T follicular helper cell (primary cell): ENCODE results near the gene STK26.
"Not testable (repeated sequence)": the region's sequence is repeated elsewhere in the genome, so short reads cannot be mapped to it uniquely, and the experiment has no call there.

Experiments
- DNase-seq: peaks from one replicate; pipeline ENCODE4 v3.0.0-alpha.2; 2020; ENCODE audit warnings: low read depth
- total RNA-seq, 2 experiments: gene quantifications; one replicate each; lab custom pipeline; 2026; lab: John Stamatoyannopoulos, UW

The STK26 gene
- 92.0 to 118 reads per million in 2 experiments for total RNA-seq

DNA sequence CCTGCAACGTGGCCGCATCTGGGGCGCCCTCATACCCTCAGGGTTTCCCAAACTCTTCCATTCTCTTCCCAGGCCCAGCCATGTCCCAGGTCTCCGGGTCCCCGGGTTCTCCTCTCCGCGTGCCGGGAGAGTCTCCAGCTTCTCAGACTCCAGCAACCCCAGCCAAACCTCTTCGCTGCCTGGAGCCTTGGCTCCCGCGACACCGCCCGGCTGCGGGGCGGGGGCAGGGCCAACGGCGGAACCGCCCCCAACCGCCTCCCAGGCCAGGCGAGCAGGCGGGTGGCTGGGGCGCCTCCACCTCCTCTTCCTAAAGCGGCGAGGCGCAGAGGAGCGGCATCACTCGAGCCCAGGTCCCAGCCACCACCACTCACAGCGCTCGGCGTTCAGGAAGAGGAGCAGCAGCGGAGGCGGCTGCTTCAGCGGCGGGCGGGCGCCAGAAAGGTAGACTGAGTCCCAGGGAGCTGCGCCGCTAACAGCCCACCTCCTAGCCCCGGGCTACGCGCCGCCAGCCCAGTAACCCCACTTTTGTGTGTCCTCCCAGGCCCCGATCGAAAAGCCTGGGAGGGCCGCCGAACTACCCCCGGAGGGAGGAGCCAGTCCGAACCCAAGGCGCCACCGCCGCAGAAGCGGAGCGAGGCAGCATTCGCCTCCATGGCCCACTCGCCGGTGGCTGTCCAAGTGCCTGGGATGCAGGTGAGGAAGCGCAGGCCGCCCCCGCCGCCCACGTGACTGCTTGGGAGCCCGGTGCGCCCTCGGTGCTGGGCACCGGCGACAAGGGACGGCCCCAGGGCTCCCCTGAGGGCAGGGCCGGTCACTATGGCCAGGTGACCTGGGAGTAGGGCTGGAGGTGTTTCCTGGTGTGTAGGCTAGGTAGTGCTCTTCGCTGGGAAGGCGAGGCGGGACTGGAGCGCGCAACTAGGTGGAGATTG lies at the start of gene STK26:
Gene STK26 (plus strand): TSS at position 336 of the 929 bp plus-strand sequence. CDS start 316 bp downstream, at position 652.
- peak; percentile 70 for DNase-seq

DNA sequence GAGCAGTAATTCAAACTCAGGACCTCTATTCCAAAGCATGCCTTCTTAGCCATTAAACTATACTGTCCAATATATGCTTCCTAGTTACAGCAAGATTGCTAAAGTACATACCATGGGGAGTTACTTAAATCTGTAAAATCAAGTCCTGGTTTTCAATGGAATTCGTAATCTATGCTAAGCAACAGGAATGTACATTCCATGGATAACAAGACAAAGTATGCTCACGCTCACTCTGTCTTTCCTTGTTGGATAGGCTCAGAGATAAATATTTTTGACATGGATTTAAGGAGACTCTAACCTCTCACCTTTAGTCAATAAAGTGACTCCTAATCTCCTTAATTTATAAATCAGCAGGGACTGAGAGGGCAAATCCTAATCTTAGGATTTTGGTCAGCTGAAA lies 47.3 kb upstream of the STK26 start:
- no peak for DNase-seq

GRCh38 chrX:131977619-131978018 lies 45.5 kb upstream of the STK26 start:
- DNase-seq, result no peak

- no peak for DNase-seq
Observed at GRCh38 chrX:131979116-131979515, 44.0 kb upstream of the STK26 start.

DNA sequence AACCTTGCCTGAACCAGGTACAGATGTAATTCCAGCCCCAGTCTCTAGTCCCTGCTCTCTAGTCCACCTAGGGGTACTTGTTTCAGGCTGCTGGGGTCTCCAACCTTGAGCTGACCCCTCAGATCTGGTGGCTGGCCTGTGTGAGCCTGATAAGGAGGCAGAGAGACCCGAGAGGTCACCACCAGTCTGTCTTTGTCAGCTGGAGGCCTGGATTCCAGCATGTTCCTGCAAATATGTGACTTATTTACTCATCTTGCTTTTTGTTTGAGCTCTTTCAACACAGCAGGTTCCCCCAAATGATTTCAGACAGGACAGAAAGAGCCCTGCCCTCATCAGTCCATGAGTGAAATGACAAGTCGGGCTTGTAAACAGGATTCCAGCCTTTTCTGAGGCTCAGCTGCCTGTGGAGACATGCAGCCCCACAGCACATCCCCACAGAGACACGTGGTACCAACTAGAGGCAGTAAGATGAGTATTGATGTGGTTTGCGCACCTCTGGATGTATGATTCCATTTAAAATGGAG lies 37.5 kb upstream of the STK26 start:
- no peak for DNase-seq

- DNase-seq, result peak; percentile 2
Observed at GRCh38 chrX:131987252-131987651, 35.9 kb upstream of the STK26 start.

GRCh38 chrX:131988236-131988635 lies 34.9 kb upstream of the STK26 start:
- no peak for DNase-seq

- no peak for DNase-seq
Observed at GRCh38 chrX:132001127-132001526, 22.0 kb upstream of the STK26 start.

- DNase-seq, result no peak
Observed at GRCh38 chrX:132004728-132005127, 18.4 kb upstream of the STK26 start.

- DNase-seq, result no peak
Observed at GRCh38 chrX:132009350-132009749, 13.8 kb upstream of the STK26 start.

GRCh38 chrX:132010213-132010612 lies 12.9 kb upstream of the STK26 start:
- not testable (repeated sequence) for DNase-seq

DNA sequence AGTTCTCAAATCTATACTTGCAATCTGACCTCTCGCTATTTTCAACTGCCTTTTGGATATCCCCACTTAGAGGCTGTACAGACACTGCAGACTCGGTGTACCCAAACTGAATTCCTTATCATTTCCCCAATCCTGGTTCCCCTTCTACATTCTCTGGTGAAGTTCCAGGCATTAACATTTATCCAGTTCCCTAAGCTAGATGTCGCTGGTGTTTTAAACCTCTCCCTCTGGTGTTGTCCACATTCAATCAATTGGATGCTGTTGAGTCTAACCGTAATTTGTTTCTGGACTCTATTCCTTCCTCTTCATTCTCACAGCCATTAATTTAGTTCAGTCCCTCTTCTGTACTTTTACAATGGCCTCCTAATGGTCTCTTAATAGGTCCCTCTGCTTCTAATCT lies 7.2 kb upstream of the STK26 start:
- DNase-seq, result no peak

DNA sequence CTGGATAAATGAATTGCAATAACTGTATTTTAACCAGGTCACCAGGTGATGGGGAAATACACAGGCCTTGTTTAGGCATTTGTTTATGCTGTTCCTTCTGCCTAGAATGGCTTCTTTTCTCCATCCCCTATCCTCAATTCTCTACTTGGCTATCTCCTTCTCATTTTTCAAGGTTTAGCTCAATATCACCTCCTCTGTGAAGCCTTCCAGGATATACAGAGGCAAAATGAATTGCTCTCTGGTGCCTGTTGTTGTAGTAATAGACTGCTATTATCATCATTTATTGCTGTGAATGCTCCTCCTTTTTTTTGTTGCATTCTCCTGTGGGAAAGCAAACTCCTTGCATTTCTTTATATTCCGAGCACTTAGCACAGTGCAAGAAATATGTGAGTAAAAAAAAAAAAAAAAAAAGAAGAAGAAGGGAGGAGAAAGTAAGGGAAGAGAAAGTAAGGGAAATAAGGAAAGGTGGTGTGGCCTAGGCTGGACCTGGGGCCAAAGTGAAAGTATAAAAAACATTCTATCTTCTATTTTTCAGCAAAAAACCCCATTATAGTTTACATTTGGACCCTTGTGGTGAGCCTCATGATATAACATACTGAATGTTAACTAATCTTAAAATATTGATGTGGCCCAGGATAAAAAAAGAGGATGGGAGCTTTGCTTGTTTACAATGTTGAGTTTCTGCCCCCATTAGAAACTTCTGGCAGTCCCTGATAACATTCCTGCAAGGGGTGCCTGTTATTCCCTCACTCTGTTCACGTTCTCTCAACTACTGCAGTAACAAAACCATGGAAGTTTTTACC lies 6.3 kb upstream of the STK26 start:
- no peak for DNase-seq

- no peak for DNase-seq
Observed at GRCh38 chrX:132017431-132018185, 5.5 kb upstream of the STK26 start.

- DNase-seq, result no peak
Observed at GRCh38 chrX:132022198-132022966, 720 bp upstream of the STK26 start.

DNA sequence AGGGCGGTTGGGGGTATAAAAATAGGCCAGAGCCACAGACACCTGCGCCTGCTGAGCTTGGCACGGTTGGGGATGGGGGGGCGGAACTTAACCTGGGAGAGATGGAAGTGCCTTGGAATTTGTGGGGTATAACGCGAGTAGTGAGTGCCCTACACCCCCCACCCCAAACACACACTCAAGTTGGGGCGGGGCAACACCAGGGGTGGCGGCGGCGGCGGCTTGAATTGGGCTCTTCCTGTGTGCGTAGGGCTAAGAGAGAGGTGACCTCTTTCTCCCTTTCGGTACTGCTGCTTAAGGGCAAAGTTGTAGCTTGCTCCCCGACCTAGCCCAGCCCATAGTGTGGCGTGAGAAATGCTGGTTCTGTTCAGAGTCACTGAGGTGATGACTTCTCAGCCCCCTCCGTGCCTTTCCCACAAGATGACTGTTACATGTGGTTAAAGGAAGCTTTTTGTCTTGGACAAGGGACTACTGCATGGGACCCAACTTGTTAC lies 839 bp downstream of the STK26 start:
- no peak for DNase-seq

DNA sequence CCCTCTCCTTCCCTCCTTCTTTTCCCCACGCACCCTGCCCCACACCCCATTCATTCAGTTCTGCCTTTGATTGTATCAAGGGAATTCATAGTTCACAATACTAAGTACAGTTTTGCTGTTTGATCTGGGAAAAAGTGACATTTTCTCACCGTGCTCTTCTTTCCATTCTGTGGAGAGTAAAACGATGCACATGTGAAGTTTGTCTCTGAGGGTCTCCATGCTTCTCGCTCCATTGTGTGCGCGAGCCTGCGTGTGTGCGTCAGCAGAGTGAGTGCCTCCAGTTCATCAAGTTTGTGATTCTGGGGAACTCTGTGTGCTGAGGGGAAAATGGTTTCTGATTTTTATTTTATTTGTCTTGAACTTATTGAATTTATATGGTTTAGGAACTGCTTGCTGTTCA lies 1.9 kb downstream of the STK26 start:
- no peak for DNase-seq

DNA sequence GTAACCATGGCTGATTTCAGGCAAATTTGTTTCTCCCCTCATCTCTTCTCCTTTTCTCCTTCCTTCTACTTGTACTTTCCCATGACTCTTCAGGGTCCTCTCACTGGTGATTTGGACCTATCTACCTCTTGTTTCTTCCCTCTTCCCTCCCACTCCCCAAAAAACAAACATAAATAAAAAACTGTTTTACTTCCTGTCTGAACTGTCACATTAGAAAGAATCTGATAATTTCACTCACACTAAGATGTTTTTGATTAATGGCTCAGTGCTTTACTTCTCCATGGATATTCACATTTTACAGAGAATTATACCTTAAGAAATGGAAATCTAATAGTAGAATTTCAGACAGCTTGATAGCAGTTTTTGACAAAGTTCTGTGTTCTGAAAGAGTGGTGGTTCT lies 7.2 kb downstream of the STK26 start:
- DNase-seq, result no peak

DNA sequence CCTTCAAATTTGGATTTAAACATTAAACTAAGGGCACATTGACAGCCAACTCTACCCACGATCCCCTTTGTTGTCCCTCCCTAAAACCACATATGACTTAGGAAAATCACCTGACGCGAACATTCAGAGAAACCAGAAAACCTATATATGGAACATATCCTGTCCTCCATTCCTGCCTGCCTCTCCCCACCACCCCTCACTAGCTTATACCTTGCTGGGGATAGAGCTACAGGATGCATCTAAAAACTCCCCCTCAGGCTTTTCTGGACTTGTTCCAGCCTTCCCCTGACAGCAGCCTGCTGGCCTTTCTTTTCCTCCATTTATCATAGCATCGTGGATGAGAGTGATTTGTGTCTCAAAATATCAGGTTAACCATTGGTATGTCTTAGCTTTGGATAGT lies 8.8 kb downstream of the STK26 start:
- no peak for DNase-seq

DNA sequence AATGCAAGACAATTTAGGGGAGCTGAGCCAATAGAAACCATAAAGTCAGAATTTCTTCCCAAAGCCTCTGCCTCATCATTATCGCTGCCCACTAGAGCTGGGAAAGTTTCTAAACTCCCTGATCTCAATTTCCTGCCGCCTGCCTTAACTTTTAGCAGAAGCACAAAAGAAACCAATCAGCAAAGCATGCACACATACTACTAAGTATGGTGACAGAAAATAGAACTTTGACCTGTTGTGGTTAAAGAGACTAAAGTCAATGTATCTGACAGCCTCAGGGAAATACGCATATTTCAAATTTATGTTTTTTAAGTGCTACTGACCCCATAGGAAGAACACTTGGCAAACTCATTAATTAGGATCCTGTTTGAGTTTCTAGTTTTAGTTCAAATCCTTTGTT lies 10.1 kb downstream of the STK26 start:
- no peak for DNase-seq

GRCh38 chrX:132034648-132035047 lies 11.5 kb downstream of the STK26 start:
- DNase-seq, result no peak
